ENCODE data around the gene WWOX.

The WWOX gene

DNA sequence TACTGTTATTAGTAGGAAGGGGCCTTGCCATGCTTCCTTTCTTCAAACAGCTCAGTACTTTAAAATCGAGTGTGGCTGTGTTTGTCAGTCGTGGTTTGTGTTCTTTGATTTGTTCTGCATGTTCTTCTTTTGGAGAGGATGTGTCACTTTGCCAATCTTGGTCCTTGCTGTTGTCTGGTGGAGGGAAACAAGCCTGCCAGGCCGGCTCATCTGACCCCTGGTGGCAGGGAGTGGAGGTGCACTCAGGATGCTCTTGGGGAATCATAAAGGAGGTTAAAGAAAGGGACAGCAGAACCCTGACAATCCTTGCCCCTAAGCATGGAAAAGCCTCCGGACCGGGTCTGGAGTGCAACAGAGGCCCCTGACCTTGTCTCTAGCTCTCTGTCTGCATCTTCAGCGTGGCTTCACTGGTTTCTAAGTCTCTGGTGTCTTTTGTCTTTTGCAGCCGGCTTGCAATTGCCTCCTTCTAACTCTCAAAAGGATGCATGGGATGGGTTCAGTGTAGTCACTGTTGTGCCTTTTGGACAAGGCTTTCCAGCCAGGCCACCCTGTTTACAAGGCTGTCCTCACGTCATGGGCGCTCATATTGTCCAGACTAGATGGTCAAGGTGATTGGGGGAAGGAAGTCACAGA, 135.8 kb downstream of the WWOX start:
- DNase-seq, result peak; percentile 68 to 75

GRCh38 chr16:78235876-78236275, 136.4 kb downstream of the WWOX start:
- no peak for DNase-seq

GRCh38 chr16:78237841-78238240, 138.4 kb downstream of the WWOX start:
- DNase-seq, result no peak

DNA sequence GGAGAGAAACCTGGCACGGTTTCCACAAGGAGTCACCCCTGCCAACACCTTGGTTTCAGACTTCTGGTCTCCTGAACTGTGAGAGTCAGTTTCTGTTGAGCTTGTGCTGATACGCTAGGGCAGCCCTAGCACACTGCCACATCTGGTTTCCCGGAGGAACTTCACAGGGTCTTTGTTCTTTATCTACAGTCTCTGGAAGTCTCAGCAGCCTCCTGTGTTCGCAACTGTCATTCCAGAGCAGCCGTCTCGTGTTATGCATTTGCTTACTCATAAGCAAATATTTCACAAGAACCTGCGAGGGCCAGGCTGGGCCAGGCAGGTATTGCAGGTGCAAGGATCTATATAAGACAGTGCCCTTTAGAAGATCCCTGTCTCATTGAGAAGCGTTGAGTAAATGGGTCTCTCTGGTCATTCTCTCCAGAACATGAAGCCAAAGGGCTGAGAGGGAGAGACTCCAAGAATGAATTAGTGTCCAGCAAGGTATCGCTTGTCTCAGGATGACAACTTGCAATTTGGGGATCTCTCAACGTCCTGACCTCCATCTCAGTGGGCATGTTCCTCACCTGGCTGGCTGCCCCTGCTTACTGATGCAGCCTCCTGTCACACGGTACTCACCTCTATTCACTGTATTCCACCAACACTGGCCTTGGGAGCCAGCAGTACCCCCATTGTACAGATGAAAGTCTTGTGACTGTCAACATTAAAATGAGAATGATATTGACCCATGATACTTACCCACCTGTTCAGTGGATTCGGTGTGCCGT, 141.2 kb downstream of the WWOX start:
- DNase-seq, result no peak

- no peak for DNase-seq
Observed at GRCh38 chr16:78242239-78242630, 142.8 kb downstream of the WWOX start.

GRCh38 chr16:78244131-78244895, 144.9 kb downstream of the WWOX start:
- DNase-seq, result no peak

GRCh38 chr16:78246559-78246958, 147.1 kb downstream of the WWOX start:
- DNase-seq, result no peak

DNA sequence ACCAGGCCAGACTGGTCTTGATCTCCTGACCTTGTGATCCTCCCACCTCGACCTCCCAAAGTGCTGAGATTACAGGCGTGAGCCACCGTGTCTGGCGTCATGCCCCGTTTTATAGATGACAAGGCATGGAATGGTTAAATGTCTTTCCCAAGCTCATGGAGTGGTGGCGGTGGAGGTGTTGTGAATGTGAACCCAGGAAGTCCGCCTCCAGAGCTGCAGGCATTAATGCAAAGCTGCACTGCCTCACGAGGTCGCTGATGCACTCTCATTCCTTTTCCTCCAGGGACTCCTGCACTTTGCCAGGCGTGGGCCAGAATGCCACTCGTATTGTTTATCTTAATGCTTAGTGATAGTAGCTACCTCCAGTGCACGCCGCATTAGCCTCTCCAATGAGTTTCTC, 149.6 kb downstream of the WWOX start:
- no peak for DNase-seq

- DNase-seq, result no peak
Observed at GRCh38 chr16:78249832-78250231, 150.4 kb downstream of the WWOX start.

DNA sequence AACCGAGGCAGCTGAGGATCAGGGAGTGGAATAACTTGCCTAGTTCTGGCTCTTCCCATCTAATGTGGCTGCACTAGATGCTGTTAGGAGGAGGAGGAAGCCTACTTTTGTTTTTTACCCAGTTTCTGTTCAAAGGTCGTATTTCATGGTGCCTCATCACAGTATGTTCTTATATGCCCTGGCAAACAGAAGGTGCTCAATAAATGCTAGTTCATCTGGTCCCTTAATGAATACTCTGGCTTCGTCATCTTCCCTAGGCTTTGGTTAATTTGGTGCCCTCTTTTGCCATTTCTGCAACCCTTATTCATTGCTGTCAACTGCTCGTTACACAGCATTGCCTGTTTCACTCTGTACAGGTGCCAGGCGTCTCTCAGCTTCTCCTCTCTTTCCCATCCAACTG, 151.7 kb downstream of the WWOX start:
- no peak for DNase-seq

DNA sequence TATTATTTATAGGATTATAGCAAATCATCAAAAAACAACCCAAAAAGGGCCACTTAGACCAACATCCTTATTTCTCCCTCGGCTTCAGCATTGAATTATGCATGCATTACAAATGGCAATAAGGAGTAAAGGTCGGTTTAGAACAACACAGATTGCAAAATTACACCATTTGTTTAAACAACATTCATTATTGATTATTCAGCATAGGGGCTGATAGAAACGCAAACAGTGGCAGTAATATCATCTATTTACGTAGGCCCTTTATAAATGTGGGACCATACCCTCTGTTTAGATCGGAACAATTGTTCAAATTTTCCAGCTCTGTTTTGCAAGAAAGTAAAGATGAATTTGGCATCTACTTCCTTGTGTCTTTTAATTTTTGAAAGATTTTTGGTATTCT, 153.3 kb downstream of the WWOX start:
- DNase-seq, result no peak

GRCh38 chr16:78254841-78255240, 155.4 kb downstream of the WWOX start:
- DNase-seq, result no peak

- no peak for DNase-seq
Observed at GRCh38 chr16:78256686-78257375, 157.4 kb downstream of the WWOX start.

- no peak for DNase-seq
Observed at GRCh38 chr16:78257376-78257728, 157.9 kb downstream of the WWOX start.

GRCh38 chr16:78258375-78259065, 159.1 kb downstream of the WWOX start:
- DNase-seq, result no peak

GRCh38 chr16:78259873-78260272, 160.4 kb downstream of the WWOX start:
- no peak for DNase-seq

DNA sequence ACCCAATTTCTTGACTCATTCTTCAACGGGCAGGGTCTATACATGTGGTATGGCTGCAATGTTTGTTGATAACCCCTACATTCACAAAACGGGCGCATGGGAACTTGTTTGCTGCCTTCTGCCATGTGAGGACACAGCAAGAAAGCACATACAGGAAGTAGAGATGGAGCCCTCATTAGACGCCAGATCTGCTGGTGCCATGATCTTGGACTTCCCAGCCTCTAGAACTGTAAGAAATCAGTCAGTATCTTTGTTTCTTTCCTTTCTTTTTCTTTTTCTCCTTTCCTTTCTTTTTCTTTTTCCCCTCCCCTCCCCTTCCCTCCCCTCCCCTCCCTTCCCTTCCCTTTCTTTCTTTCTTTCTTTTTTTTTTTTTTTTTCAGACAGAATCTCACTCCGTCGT, 165.2 kb downstream of the WWOX start:
- DNase-seq, result no peak

GRCh38 chr16:78269256-78269655, 169.8 kb downstream of the WWOX start:
- no peak for DNase-seq

DNA sequence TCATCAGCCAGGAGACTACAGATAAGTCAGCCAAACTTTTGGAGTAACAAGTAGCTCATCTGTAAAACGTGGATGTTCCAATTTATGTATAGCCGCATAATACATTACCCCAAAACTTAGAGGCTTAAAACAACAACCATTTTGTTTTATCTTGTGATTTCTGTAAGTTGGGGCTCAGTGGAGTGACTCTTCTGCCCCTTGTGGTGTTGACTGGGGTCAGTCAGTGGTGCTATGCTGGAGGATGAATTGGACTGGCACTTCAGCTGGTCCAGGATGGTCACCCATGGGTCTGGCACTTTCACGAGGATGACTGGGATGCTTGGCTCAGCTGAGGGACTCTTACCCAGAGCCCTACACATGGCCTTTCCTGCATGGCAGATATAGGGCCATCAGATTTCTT, 172.5 kb downstream of the WWOX start:
- DNase-seq, result no peak

GRCh38 chr16:78274771-78275170, 175.3 kb downstream of the WWOX start:
- no peak for DNase-seq

DNA sequence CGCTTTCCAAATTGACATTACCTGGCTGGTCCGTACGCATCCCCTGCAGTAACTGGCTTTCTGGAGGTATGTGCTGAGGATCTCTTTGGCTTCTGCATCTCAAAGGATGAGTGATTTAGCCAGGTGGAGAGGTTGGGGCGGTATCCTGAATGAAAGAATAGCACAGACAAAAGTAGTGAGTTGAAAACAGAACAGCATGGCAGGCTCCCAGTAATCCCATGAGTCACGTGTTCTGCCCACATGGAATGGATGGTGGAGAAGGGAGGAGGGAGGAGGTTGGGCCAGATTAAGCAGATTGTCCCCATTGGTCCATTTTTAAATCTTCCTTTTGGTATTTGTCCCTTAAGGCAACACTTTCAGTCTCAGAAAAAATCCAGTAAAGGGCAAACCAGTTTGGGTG, 176.0 kb downstream of the WWOX start:
- DNase-seq, result no peak

DNA sequence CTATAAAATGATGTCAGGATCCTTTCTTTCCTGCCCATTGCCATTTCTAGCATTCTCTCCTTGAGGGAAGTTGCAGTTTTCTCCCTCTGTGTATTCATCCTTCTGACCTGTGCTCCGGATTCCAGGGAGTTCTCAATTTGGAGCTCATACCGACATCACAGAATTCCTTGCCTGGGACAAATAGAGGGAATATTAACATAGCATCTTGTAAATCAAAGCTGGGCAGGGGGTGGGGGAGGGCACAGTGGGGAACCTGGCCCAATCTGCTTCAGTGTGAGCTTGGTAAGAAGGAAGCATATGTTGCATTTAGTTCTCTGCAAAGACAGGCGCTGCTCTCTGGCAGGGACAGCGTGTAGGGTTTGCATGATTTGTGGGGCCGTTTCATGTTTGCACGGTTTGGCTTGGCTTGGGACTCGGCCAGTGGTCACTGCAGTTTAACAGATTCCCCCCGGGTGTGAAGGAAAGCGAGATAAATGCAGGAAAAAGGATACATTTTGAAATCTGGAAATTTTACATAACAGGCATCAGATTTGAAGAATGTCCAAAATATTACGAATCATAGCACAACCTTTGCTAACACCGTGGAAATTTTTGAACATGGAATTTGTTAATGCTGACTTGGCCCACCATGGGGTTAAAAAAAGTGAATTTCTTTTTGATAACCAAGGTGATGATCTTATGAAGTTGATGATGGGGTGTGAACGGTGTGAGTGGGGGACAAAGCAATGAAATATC, 178.0 kb downstream of the WWOX start:
- DNase-seq, result no peak
